ENCODE measurements around the gene NOS3.

Gene NOS3

DNA sequence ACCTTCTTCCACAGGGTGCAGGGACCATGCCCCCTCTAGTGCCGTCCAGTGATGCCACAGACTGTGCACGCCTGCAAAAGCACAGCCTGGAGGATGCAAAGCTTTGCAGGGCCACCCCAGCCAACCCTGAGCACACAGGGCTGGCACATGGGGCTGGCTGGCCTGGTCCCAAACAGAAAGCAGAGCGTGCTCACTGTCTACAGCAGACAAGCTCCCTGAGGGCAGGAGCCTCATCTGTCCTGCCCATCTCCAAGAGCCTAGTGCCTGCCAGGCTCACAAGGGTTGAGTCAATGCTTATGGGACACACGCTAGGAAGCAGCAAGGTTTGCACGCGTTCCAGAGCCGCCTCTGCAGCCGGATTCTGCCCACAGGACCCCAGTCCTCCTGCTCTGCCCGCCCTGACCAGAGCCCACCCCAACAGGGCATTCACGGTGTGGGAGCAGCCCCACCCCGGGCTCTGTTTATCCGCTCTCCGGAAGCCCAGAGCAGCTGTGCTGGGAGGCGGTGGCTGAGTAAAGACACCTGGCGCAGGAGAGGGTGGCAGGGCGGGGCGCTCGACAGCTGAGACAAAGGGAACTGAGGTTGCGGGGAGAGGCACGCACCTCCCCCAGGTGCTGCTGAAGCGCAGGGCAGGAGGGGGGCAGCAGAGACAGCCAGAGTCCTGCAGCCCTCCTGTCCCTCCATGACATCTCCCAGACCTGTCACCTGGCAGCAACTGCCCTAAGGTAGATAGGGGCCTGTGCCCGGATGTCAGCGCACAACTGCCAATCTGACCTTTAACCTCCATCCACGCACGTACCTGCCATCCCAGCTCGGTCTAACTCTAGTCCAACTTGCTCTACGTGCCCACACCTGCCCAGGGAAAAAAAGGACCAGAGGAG is 17.0 kb upstream of the NOS3 start:
- TF ChIP-seq CTCF (IDR thresholded peaks at IDR 0.05; ENCODE audit: extremely low read depth, missing control alignments) = no peak
- no peak for DNase-seq (ENCODE audit: low spot score)

DNA sequence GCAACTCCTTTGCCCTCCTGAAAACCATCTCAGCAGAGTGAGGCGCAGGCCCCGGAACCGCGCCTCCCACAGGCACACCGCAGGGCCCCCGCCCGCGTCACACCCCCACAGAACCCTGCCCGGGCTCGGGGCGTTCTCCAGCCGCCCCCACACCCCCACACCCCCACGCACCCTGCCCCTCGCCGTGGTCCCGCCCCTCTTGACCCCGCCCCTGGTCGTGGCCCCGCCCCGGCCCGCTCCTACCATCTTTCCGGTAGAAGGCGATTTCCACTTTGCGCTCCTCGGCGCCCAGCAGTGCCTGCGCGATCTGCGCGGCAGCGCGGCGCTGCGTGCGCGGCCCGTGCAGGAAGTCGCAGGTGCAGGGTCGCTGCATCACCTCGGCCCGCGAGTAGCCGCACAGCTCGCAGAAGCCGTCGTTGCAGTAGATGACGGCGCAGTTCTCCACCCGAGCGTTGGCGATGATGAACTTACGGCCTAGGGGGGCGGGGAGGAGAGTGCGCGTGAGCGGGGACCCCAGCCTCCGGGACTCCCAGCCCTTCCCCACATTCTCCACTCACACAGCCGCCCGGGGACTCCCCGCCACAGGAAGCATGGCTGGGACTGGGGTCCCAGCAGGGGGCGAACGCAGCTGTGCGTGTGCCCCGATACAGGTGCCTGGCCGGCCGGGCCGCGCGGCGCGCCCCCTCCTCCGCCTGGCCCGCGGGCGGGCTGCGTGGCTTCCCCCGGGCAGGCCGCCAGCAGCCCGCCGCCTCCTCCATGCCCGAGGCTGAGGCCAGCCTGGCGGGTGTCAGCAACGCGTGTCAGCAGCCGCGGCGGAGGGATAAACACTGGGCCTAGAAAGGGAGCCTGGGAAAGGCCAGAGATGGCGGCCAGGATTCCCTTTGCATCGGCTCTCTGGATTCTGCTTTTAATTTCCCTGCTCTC is 16.1 kb upstream of the NOS3 start:
- peak; percentile 16 for TF ChIP-seq CTCF (IDR thresholded peaks at IDR 0.05; ENCODE audit: extremely low read depth, missing control alignments)
- peak; percentile 88 for DNase-seq (ENCODE audit: low spot score)

- DNase-seq (ENCODE audit: low spot score) = no peak
- no peak for TF ChIP-seq CTCF (IDR thresholded peaks at IDR 0.05; ENCODE audit: extremely low read depth, missing control alignments)
These were observed 15.1 kb upstream of the NOS3 start for GRCh38 chr7:150975536-150976319.

DNA sequence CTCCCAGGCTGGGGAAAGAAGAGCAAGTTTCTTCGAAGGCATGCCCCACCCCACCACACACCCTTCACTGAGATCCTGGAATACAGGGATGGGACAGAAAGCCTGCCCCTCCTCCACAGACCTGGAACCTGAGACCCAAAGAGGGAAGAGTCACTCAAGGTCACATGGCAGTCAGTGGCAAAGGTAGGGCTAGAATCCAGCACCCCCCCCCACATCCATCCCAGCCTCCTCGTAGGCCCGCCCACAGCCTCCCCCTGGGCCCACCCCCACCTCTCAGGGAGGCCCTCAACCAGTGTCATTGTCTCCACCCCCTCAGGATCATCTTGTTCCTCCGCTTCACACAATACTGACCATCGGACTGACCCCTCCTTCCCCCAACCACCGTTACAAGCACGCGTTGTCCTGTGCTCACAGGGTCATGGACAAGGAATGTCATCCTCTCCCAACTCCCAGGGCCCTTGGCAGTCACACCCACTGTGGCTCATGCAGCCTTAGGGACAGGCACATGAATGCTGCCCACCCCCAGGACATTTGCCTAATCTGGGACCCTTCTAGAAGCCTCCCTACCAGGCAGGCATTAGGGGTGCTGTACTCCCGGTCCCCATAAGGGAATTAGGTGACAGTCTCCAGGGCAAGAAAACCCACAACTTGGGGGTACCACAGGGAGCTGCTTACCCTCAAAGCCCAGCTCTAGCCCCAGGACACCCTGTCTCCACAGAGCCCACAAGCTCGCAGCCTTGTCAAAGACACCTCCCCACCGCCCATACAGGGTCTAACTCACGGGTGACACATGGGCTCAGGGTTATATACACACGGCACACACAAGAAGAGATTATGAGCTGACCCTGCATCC is 14.1 kb upstream of the NOS3 start:
- no peak for DNase-seq (ENCODE audit: low spot score)
- no peak for TF ChIP-seq CTCF (IDR thresholded peaks at IDR 0.05; ENCODE audit: extremely low read depth, missing control alignments)

DNA sequence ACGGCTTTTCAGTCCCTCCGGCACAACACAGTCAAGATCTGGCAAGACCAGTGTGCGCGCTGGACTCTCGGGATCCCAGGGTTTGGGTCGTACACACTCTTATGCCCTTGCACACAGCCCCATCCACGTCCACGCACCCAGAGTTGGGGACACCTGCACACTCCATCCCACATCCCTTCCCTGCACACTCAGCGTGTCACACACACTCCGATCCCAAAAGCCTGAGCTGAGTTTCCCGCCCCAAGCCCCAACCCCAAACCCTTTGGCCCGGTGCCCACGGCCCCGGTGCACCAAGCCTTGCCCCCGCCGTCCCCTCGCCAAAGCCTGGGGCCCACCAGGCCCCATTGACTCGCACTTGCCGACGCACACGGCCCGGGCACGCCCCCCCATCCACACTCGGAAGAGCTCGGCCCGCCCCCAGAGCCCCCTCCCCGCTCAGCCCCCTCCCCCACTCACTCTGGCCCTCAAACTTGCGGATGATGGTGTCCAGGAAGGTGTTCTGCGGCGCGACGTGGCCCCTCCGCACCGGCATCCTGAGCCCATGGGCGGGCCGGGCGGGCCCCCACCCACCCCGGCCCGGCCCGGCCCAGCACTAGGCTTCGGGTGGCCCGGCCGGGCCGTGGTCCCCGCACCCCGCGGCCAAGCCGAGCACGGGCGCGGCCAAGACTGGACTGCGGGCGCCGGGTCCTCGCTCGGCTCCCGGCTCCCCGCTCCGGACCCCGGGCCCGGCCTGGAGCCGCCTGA is 13.3 kb upstream of the NOS3 start:
- TF ChIP-seq CTCF (IDR thresholded peaks at IDR 0.05; ENCODE audit: extremely low read depth, missing control alignments) = no peak
- DNase-seq (ENCODE audit: low spot score) = no peak

Measured in GM20000 (cell line).